GM21381 (cell line): ENCODE results near the gene NMU.
"Not testable (repeated sequence)": the region's sequence is repeated elsewhere in the genome, so short reads cannot be mapped to it uniquely, and the experiment has no call there.

ENCODE experiments used
- ATAC-seq: cut with Tn5 transposase; IDR thresholded peaks from one replicate; pipeline ENCODE4 v1.9.1; 2021; ENCODE audit warnings: mild to moderate bottlenecking, moderate library complexity; ENCODE audit not compliant: unreplicated experiment

NMU gene, protein sequence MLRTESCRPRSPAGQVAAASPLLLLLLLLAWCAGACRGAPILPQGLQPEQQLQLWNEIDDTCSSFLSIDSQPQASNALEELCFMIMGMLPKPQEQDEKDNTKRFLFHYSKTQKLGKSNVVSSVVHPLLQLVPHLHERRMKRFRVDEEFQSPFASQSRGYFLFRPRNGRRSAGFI

DNA sequence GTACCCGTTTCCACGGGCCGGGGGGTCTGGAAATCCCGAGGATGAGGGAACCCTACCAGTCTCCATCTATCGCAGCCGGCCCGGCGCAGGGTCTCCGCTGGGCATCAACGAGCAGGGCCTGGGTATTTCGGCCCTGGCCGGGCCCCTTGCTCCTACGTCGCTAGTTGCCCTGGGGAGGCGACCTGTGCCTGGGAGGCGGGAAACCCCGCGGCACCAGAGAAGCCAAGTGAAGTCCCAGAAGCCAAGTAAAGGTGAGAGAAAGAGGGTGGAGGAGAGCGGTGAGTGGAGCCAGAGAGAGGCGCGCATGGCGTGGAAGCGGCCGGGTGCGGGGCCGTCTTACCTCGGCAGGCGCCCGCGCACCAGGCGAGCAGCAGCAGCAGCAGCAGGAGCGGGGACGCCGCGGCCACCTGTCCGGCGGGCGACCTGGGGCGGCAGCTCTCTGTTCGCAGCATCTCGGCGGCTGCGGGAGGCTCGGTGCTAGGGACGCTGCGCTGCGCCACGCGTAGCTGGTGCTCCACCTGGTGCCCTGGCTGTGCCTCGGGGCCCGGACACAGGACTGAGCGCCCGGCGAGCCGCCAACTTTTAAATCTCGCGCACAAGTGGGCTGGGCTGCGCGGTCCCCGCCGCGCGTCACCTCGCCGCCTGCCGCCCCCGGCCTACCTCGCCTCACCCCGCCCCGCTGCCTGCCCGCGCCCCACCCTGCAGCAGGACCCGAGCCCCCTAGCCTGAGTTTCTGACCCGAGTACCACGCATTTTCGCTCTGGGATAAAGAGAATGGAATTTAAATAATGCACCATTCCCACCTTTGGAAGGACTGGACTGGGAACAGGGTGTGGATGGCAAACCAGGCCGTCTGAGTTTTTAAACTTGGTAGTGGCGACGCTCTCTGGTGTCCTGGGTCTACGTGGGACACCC lies at the start of gene NMU:
TSS of gene NMU (minus strand) at position 558 of the 915 bp plus-strand sequence. CDS start at position 452, 106 bp downstream.
- peak; percentile 67 for ATAC-seq

DNA sequence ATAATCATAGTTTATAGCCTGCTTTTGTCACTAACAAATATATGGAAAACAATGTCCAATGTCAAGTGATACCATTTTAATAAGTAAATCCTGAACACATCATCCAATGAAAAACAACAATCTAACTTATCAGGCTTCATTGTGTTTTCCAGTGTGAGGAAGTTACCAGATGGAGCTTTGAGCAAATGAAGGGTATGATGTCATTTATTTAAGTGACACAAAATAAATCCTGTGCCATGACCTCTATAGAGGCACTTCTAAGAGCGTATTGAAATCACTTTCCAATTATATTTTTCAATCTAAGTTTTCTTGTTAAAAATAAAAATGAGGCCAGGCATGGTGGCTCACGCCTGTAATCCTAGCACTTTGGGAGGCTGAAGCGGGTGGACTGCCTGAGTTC lies 48.2 kb upstream of the NMU start:
- ATAC-seq: no peak

DNA sequence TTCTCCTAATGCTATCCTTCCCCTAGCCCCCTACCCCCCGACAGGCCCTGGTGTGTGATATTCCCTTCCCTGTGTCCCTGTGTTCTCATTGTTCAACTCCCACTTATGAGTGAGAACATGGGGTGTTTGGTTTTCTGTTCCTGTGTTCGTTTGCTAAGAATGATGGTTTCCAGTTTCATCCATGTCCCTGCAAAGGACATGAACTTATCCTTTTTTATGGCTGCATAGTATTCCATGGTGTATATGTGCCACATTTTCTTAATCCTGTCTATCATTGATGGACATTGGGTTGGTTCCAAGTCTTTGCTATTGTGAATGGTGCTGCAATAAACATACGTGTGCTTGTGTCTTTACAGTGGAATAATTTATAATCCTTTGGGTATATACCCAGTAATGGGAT lies 46.7 kb upstream of the NMU start:
- not testable (repeated sequence) for ATAC-seq

DNA sequence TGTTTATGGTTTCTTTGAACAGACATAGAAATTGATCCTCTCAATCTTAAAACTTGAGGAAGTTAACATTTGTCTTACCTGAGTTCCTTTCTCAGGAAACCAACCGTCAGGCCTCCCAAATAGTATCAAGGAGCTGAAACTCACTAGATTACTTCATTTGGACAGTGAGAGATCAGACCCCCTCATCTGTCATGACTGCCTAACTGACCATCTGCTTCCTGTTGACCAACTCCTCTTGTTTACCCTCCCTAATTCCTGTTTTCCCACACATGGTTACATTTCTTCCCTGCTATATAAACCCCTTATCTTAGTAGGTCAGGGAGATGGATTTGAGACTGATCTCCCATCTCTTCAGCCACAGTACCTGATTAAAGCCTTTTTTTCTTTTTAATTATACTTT lies 46.2 kb upstream of the NMU start:
- ATAC-seq: no peak

DNA sequence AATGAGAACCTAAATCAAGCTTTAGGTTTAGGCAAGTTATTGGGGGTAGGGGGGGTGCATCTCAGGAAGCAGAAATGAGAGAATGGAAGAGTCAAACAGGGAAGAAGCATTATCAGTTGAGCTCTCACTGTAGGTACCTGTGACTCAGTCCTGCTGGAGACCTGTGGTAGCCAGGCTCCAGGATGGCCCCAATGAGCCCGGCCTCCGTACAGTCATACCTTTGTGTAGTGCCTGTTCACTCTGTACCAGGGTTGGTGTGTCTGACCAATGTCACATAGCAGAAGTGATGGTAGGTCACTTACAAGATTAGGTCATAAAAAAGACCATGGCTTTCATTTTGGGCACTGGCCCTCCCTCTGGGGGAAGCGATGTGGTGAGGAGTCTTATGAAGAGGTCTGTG lies 45.3 kb upstream of the NMU start:
- ATAC-seq: no peak

DNA sequence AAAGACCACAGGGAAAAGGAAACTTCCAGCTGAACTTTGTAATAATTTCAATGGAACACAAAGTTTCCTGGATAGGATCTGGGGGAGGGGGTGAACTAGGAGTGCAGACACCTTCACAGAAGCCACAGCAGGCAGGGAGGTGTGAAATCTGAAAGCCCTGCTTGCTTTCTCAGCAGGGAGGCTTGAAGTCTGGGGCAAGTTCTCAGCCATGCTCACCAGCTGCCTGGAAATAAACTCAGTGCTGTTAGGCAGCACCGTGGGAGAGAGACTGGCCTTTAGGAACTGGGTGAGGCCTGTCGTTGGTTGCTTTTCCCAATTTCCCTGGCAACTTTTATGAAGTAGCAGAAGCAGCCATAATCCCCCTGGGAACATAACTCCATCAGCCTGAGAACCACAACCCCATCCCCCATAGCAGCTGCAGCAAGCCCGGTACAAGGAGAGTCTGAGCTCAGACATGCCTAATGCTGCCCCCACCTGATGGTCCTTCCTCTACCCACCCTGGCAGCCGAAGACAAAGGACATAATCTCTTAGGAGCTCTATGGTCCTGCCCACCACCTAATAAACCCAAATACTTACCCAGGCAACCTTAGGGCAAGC lies 39.2 kb upstream of the NMU start:
- no peak for ATAC-seq

DNA sequence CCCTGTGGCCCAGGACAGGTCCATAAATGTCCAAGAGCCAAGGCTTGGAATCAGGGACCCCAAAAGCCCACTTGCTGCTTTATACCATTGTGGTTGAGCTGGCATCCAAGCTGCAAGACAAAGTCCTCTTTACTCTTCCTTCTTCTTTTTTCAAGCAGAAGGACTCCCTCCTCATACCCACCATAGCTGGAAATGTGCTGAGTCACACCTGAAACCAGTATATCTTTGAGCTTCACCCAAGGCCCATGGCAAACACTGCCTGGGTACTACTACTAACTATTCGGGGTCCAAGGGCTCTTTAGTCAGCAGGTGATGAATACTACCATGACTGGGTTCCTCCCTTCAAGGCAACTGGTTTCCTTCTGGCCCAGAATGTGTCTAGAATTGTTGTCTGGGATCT lies 37.3 kb upstream of the NMU start:
- ATAC-seq: no peak

DNA sequence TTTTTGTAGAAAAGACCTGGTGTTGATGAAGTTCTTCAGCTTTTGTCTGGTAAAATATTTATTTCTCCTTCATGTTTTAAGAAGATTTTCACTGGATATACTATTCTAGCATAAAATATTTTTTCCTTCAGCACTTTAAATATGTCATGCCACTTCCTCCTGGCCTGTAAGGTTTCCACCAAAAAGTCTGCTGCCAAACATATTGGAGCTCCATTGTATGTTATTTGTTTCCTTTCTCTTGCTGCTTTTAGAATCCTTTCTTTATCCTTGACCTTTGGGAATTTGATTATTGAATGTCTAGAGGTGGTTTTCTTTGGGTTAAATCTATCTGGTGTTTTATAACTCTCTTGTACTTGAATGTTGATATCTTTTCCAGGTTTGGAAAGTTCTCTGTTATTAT lies 35.6 kb upstream of the NMU start:
- ATAC-seq: no peak

DNA sequence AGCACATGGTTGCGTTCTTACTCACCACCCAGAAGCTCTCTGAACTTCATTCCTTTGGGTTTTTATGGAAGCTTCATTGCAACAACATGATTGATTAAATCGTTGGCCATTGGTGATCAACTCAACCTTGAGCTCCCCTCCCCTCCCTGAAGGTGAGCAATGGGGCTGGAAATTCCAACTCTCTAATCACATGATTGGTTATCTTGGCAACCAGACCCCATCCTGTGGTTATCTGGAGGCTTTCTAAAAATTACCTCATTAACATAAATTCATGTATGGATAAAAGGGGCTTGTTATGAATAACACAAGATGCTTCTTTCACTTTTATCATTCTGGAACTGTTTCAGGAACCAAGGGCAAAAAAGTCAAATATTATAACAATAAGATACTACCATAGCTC lies 34.6 kb upstream of the NMU start:
- ATAC-seq: no peak

DNA sequence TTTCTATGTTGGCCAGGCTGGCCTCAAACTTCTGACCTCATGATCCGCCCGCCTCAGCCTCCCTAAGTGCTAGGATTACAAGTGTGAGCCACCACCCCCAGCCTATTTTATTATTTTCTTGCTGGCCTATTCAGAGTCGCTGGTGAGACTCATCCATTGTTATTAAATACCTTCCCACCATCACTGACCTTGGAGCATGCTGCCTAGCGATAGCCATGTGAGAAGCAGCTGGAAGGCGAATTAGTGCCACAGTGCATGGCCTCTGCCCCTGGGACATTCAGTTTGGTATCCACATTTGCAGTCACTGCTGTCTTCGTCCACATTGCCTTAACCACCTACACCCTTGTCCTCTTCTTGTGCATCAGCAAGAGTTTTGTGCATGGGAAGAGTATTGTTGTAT lies 32.4 kb upstream of the NMU start:
- ATAC-seq: no peak

DNA sequence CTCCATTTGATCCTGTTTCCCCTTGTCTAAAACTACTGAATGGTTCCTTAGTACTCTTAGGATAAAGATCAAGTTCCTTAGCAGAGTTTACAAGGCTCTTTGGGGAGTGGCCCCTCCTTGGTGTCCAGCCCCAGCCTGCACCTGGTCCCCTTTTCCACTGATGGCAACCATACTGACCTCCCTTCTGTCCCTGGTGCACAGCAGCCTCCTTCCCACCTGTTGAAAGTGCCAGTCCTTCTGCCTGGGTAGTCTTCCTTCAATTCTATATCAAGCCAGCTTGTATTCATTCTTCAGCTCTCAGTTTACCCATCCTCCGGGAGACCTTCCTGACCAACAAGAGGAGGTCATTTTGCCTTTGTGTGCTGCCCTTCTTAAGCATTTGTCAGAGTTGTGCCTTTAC lies 30.4 kb upstream of the NMU start:
- ATAC-seq: no peak

DNA sequence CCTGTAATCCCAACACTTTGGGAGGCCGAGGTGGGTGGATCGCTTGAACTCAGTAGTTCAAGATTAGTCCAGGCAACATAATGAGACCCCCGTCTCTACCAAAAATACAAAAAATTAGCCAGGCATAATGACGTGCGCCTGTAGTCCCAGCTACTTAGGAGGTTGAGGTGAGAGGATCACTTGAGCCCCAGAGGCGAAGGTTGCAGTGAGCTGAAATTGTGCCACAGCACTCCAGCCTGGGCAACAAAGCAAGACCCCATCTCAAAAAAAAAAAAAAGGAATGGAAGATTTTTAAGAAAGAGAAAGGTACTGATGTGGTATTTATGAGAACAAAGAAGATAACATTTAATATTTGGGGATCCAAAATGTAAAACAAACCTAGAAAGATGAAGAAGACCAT lies 27.0 kb upstream of the NMU start:
- ATAC-seq: no peak

DNA sequence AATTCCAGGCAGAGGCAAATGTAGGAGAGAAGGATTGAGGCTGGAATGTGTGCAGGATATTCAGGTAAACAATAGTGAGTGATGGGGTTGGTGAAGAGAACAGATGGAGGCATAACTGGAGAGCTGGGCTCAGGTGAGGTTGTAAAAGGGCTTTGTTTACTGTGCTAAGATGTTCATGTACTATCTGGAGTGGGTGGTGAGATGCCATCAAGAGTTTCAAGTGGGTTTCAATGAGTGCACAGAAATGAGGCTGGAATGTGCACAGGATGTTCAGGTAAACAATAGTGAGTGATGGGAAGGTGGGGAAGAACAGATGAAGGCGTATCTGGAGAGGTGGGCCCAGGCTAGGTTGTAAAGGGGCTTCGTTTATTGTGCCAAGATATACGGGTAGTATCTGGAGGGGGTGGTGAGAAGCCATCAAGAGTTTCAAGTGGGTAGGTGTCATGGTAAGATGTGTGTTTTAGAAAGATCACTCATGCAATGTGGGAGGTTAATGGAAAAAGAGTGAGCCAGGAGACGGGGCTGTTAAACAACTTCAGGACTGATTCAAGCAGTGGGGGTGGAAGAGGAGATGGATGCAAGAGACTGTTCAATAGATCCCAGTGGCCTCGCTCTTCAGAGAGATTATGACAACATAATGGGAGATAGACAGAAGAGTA lies 25.4 kb upstream of the NMU start:
- no peak for ATAC-seq

DNA sequence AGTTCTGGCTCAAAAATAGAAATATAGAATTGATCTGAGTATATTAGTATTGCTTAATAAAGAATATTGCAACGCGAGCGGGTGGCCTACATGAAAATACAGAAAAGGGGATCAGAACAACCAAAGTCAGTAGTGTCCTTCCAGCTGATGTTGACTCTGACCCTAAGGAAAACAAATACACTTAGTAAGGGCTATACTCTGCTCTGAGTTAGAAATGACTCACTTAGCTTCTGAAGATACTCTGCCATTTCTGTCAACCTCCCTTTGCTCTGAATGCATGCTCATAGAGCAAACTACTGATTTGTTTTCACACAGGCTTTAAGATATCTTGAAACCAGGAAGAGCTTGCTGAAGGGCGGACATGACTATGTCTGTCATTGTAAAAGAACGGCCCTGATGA lies 22.6 kb upstream of the NMU start:
- ATAC-seq: no peak

DNA sequence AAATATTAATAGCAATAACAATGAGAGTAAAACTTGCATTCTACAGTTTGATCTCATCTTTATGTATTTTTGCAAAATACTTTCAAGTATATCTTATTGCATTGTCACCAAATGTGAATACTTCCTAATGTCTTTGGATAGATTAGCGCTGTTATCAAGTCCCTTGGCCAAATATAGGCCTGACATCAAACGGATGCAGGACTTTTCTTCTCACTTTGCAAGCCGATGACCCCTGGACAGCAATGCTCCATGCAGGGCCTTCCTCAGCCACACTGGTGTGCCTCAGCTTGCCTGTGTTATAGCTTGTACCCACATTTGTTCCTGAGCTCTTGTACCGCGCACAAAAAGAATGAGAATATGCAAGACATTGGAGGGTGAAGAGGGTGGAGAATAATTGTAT lies 18.0 kb upstream of the NMU start:
- no peak for ATAC-seq

DNA sequence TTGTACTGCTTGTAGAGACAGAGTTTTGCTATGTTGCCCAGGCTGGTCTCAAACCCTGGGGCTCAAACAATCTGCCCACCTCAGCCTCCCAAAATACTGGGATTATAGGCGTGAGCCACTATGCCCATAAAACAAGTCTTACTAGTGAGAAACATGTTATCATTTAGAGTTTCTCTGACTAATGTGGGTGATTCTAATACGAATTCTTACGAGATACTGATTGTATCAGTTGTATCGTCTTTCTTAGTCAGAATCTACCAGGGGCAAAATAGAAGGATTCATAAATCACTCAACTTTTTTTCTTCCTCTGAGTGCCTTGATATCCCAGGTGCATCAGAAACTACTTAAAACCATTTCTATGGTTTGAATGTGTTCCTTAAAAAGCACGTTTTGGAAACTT lies 14.4 kb upstream of the NMU start:
- no peak for ATAC-seq

DNA sequence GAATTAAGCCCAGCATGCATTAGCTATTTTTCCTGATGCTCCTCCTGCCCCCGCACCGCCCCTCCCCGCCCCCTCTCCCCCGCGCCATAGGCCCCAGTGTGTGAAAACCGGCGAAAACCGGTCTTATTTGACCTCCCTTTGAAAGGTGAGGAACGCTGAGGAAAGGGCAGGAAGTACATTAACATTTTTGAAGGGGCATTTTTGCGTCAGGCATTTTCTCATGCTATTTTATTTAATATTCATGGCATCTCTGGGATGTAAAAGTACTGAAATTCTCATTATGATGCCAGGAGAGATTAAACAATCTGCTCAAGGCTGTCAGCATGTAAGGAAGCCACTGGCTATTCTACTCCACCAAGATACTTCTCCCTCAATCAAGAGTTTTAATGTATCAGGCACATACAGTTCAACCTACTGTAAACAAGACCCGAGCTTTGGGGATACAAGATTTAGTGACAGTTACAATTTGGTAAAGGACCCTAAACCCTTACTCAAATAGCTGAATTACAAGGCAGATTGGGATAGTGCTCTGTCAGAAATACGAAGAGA lies 1.2 kb upstream of the NMU start:
- ATAC-seq: no peak

DNA sequence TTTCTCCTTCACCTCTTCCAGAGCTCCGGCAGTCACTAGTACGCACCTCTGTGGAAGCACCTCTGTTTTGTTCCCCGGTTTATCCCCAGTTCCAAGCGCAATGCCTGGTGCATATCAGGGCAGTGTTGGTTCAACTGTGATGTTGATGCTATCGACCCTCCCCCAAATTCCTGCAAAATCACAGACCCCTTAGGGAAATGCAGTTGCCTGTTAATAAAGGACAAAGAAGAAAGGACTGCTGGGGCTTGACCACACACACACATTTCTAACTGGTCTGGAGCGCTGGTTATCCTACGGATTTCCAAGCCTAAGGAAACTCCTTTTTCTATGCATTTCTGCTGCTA lies 530 bp upstream of the NMU start:
- no peak for ATAC-seq

DNA sequence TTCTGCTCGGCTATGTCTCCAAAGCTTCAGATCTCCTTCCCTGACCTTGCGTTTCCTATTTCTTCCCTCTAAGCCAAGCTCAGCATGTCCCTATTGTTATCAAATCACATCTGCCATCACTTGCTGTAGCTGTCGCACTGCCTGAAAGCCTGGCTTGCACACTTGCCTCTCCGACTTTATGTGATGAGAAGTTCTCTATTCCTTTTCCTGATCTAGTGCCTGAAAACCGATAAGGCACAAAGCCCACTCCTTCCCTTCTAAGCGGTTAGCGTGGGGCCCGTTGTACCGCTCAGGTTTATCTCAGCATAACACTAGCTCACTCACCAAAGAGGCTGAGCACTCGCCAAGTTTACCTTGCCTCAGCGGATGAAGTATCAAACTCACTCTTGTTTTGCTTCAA lies 816 bp downstream of the NMU start:
- ATAC-seq: no peak

DNA sequence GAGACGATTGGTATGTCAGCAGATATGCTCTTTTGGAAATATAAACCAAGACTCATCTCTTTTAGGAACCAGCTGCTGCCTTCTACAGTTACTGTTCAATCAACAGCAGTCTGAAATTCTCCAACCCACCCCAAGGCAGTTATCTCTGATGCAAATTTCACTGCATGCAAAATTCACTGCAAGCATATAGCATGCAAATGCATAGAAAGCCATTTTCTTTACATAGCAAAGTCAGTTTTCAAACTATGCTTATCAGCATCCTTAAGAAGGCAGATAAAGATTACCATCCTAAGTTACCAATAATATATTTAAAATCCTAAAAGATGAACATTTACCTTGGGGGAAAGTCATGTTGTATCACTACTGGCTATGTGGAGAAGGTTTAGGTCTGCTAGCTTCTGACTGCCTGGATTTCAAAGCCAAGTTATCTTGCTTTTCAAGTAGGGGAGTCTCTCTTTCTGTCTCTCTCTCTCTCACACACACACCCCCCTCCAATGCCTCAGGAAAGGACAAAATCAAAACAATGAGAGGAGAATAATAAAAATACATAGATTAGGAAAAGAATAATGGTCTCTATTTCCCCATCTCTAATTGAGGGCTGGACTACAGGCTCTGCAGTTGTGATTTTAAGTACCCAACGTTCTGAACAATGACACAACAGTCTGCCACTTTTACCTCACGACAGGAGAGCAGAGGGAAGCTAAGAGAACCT lies 1.5 kb downstream of the NMU start:
- ATAC-seq: no peak

DNA sequence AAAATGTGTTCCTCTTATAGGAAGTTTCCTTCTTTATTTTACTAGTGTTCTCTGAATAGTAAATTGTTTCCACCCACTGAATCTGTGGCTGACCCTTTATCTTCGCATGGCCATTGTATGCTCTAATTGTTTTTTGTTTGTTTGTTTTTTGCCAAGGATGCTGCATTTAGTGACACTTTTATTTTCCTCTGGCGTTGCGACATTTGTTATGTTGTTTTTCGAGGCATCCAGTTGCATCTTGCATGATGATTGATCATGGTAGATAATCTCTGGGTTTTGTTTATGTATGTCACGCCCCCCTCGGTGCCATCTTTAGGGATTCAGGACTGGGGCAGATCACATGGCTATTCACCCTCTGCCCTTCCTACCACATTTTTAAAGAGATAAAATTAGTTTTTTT lies 2.2 kb downstream of the NMU start:
- ATAC-seq: no peak
